Lower leg skin (tissue), 3 donors: ENCODE results near the gene PCNX4.

Experiments used
- CTCF ChIP-seq, 3 donors: fragments of 450-650 bp; IDR thresholded peaks; one replicate each; pipeline ENCODE4 v1.5.1; 2016; ENCODE audit warnings: antibody characterized with exemption in 3 of 3, mild to moderate bottlenecking in 3 of 3, moderate library complexity in 2 of 3
- POLR2A ChIP-seq, 2 donors: fragments of 450-650 bp; IDR thresholded peaks; one replicate each; pipeline ENCODE4 v1.6.1; 2016 to 2017; ENCODE audit warnings: antibody characterized with exemption in 2 of 2, mild to moderate bottlenecking in 1 of 2, moderate library complexity in 1 of 2

- TF ChIP-seq CTCF (IDR thresholded peaks at IDR 0.05) (peak in 1 of 3 donors; percentile 26), POLR2A (IDR thresholded peaks at IDR 0.05) (no peak)
Measured at GRCh38 chr14:60064491-60065072, 27.1 kb upstream of the PCNX4 start.
